NOMO-1 (cell line): ENCODE results near the gene DLGAP3.
"Not testable (repeated sequence)": the region's sequence is repeated elsewhere in the genome, so short reads cannot be mapped to it uniquely, and the experiment has no call there.

Experiments used
- DNase-seq, 2 experiments: peaks; one replicate each; lab custom pipeline; 2025; ENCODE audit not compliant: unreplicated experiment in 2 of 2; lab: John Stamatoyannopoulos, UW

DLGAP3 gene, protein sequence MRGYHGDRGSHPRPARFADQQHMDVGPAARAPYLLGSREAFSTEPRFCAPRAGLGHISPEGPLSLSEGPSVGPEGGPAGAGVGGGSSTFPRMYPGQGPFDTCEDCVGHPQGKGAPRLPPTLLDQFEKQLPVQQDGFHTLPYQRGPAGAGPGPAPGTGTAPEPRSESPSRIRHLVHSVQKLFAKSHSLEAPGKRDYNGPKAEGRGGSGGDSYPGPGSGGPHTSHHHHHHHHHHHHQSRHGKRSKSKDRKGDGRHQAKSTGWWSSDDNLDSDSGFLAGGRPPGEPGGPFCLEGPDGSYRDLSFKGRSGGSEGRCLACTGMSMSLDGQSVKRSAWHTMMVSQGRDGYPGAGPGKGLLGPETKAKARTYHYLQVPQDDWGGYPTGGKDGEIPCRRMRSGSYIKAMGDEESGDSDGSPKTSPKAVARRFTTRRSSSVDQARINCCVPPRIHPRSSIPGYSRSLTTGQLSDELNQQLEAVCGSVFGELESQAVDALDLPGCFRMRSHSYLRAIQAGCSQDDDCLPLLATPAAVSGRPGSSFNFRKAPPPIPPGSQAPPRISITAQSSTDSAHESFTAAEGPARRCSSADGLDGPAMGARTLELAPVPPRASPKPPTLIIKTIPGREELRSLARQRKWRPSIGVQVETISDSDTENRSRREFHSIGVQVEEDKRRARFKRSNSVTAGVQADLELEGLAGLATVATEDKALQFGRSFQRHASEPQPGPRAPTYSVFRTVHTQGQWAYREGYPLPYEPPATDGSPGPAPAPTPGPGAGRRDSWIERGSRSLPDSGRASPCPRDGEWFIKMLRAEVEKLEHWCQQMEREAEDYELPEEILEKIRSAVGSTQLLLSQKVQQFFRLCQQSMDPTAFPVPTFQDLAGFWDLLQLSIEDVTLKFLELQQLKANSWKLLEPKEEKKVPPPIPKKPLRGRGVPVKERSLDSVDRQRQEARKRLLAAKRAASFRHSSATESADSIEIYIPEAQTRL

DNA sequence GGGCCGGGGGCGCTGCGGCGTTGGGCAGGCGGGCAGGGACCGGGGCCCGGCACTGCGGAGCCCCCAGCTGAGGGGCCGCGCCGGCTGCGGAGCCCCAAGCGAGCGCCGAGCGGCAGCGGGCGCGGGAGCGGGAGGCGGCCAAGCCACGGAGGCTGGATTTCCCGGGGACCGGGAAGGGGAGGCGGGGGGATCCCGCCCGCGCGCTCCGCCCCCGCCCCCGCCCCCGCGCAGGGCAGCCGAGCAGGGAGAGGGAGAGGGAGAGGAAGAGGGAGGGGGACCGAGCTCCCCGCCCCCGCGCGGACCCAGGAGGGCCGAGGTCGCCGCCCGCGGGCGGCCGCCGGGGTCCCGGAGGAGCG lies at the start of gene DLGAP3:
DLGAP3 (minus strand) TSS at position 154 of the 356 bp plus-strand sequence. CDS start 24,267 bp downstream, outside the sequence.
- DNase-seq, result no peak

DNA sequence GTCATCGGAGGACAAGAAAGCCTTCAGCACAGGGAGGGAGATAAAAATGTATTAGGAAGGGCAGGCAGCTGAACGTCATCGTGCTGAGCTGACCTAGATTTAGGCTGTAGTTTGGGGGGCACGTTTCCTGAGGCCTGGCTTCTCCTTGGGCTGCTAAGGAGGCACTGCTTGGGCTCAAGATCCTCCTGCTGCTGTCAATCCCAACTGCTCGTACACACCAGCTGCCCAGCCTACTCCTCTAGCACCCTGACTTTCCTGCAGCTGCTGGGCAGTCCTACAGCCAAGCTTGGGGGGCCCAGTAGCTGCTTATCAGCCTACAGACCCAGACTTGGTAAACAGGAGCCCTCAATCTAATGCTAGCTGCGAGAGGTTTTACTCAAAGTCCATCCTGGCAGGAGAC lies 49.5 kb upstream of the DLGAP3 start:
- no peak for DNase-seq

DNA sequence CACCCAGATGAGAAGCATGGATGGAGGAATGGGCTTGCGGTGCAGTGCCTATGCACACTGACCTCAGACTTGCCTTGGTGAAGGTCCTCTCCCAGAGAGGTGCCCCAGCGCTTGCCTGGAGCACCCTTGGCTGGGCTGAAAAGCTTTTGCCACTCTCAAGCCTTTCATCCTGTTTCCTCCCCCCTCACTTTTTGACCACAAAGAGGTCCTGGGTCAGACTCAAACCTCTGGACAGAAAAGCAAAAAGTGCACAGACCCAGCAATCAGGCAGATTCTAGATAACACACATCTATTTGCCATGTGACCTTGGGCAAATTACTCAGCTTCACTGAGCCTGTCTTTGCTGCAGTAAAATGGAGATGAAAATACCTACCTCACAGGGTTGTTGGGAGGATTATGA lies 48.4 kb upstream of the DLGAP3 start:
- DNase-seq, result no peak

DNA sequence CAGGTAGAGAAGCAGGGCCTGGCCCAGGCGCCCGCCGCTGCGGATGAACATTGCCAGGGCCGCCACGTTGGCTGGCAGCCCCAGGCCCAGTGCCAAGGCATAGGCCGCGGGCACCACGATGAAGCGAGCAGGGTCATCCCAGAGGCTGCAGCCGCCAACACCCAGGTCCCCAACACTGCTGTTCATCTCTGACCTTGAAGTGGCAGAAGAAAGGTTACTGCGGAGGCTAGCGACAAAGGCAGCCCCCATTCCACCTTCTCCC lies 47.7 kb upstream of the DLGAP3 start:
- DNase-seq, result no peak

DNA sequence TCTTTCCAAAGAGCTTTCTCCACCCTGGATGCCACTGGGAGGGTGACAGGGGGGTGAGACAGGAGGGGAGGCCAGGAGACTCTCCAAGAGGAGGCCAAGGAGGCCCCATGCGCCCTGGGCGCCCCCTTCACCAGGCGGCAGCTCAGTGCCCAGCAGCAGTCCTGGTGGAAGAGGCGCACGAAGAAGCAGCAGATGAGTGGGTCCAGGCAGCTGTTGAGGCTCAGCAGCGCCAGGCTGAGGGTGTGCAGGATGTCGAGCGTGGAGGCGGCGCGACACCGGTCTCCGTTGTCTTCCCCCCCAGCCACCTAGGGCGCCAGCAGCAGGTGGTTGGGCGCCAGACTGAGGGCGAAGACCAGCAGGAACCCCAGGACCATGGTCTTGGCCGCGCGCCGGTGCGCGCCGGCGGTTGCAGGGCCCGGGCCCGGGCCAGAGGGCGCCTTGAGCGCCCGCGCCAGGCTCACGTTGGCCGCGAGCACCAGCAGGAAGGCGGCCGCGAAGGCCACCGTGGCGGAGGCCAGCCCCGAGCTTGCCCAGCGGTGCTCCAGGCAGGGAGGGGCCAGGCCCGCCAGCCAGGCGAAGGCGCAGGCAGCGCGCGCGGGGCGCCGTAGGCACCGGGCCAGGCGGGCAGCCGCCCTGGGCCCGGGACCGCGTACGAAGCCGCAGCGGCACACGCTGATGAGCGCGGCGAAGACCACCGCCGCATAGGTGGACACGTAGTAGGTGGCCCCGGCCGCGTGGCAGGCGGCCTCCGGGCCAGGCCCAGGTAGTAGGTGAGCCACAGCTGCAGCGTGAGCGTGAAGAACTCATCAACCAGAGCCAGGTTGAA lies 47.1 kb upstream of the DLGAP3 start:
- DNase-seq, result no peak

DNA sequence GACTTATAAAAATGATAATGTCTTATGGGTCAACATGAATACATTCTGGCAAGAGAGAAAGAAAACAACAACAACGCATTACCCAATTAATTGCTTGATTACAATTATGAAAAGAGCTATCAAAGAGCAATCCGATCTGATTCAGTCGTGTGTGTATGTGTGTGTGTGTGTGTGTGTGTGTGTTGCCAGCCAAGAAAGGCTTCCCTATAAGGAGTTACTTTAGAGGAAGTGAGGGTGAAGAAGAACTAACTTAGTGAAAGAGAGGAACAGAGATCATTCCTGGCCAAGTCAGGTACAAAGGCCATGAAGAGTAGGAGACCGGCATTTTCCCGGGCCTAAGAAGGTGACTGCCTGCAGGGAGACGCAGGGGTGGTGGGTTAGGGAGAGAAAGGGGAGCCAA lies 46.3 kb upstream of the DLGAP3 start:
- no peak for DNase-seq

DNA sequence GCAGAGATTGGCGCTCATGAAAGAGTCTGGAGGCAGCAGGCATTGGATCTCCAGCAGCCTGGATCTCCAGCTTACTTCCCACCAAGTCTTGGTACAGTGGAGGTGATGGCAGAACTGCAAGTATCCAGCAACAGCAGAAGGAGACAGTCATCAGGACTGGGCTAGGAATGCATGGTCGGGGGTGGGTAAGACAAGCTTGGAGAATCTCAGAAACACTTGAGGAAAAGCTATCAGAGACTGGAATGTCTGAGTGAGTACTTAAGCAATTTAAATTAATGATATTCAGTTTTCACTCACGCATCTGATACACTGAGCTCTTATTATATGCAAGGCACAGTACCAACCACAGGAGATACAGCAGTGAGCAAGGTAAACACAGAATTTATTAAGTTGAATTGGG lies 45.9 kb upstream of the DLGAP3 start:
- DNase-seq, result no peak

DNA sequence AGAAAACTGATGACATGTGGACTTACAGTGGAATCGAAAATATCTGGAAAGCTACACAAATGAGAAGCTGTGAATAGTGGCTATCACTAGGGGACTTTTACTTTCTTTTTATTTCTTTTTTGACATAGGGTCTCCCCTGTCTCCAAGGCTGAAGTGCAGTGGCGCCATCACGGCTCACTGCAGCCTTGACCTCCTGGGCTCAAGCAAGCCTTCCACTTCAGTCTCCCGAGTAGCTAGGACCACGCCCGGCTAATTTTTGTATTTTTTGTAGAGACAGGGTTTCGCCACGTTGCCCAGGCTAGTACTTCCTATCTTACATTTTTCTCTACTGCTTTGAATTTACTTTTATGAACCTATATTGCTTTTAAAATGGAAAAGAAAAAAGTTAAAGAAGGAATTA lies 45.2 kb upstream of the DLGAP3 start:
- DNase-seq, result no peak

DNA sequence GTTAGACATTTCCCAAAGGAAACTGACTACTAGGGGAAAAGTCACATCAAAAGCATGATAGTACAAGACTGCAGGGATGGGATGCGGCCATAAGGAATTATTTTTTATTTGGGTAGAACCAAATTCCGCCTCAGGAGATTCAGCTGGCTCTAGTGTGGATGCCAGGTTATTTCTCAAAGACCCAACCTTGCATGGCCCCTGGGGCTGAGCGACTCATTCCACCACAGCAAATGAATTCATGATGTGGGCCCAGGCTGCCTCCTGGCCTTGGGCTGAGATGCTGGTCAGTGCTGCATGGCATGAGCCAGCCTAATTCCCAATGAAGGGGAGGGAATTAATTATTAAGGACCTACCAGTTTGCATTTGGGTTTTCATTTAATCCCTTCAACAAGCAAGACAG lies 43.9 kb upstream of the DLGAP3 start:
- no peak for DNase-seq

DNA sequence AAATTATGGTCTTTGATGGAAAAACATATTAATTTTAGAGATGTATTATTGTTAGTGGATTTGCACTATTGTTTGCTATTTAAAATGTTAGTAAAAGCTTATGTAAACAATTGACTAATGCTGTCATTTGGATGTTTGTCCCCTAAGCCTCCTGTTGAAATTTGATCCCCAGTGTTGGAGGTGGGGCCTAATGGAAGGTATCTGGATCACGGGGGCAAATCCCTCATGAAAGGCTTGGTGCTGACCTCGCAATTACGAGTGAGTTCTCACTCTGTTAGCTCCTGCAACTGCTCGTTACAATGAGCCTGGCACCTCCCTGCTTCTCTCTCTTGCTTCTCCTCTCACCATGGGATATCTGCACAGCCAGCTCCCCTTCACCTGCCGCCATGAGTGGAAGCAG lies 41.4 kb upstream of the DLGAP3 start:
- no peak for DNase-seq

DNA sequence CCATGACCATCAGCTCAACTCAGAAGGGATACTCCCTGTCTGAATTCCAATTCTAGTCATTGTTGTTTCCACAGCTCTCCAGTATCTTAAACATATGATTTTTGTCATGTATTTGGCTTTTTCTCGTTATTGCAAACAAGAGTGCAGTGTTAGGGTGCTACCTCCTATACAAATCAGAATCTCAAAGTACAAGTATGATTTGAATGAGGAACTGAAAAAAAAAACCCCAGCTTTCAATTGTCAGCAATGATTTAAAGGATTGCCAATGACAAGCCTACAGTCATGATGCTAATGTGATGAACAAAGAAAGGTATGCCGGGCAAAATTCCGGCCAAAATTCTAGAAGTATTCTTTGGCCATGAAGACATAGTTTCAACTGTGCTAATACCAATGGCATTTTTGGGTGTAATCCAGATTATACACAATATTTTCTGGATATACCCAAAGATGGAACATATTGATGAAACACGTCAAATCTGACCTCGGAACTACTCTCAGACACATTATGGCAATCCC lies 40.8 kb upstream of the DLGAP3 start:
- no peak for DNase-seq

DNA sequence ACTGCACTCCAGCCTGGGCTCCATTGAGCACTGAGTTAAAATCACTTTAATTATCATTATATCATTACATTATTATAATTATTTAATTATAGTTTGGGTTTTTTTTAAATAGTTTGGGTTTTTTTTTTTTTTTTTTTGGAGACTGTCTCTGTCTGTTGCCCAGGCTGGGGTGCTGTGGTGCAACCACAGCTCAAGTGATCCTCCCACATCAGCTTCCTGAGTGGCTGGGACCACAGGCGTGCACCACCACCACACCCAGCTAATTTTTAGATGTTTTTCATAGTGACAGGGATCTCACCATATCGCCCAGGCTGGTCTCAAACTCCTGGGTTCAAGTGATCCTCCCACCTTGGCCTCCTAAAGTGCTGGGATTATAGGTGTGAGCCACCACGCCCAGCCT lies 38.8 kb upstream of the DLGAP3 start:
- DNase-seq, result not testable (repeated sequence)

DNA sequence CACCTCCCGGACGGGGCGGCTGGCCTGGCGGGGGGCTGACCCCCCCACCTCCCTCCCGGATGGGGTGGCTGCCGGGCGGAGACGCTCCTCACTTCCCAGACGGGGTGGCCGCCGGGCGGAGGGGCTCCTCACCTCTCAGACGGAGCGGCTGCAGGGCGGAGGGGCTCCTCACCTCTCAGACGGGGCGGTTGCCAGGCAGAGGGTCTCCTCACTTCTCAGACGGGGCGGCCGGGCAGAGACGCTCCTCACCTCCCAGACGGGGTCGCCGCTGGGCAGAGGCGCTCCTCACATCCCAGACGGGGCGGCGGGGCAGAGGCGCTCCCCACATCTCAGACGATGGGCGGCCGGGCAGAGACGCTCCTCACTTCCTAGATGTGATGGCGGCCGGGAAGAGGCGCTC lies 38.2 kb upstream of the DLGAP3 start:
- DNase-seq, result not testable (repeated sequence)

DNA sequence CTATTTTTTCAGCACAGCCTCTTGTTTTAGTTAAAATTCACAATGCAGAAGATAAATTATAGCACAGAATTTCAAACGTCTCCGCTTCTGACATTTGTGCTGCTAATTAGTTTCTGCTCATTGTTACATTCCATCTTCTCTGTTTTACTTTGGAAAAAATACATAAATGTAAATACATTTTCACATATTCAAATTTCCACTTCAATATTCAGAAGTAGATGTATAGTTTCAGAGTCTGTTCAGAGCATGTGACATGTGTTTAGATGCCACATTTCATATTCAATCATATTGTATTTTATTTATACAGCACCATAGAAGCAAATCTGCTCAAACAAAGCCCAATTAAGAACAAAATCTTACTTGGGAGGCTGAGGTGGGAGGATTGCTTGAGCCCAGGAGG lies 36.1 kb upstream of the DLGAP3 start:
- no peak for DNase-seq

DNA sequence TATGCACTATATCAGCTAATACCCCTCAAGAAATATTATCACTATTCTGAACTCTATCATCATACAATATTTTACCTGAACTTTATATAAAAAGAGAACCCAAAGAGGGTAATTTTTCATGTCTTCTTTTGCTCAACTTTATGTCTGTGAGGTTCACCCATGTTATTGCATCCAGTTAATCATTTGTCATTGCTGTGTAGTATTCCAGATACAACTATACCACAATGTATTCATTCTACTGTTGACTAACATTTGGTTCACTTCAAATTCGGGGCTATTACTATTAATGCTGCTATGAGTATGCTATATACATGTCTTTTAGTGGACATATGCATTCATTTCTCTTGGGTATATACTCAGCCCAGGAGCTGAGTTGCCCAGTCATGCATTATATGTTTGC lies 21.0 kb upstream of the DLGAP3 start:
- no peak for DNase-seq

DNA sequence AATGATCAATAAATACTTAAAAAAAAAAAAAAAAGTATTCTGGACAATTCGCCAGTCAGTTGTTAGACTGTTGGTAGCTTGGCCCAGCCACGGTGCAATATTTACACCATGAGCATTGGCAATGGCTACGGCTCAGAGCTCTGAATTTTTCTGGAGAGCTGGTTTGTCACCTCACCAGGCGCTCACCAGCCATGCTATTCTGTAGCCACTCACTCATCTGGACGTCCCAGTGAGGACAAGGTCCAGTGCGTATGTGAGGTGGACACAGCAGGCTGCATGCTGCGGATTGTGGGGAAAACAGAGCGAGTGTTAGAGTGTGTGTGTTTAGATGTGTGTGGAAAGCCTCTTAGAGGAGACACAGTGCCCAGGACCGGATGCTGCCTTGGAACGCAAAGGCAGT lies 19.3 kb upstream of the DLGAP3 start:
- DNase-seq, result not testable (repeated sequence)

DNA sequence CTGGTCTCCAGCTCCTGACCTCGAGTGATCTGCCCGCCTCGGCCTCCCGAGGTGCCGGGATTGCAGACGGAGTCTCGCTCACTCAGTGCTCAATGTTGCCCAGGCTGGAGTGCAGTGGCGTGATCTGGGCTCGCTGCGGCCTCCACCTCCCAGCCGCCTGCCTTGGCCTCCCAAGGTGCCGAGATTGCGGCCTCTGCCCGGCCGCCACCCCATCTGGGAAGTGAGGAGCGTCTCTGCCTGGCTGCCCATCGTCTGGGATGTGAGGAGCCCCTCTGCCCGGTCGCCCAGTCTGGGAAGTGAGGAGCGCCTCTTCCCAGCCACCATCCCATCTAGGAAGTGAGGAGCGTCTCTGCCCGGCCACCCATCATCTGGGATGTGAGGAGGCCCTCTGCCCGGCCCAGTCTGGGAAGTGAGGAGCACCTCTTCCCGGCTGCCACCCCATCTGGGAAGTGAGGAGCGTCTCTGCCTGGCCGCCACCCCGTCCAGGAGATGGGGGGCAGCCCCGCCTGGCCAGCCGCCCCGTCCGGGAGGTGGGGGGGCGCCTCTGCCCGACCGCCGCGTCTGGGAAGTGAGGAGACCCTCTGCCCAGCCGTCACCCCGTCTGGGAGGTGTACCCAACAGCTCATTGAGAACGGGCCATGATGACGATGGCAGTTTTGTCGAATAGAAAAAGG lies 18.3 kb upstream of the DLGAP3 start:
- DNase-seq, result not testable (repeated sequence)

DNA sequence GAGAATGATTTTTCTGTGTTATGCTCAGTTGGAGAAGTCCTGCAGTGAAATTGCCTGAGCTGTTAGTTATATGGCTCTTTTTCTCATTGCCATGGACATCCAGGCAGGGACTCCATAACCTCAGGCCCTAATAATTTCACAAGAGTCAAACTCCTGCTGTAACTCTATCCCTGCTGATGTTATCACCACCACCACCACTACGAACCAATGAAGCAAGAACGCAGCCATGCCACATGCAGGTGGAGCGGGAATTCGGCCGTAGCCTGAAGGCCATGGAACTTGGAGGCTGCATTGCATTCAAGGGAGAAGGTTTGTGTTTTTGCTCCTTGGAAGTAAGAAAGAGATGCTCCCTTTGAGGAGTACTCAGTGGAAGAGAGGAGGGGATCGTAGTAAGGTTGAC lies 16.8 kb upstream of the DLGAP3 start:
- no peak for DNase-seq

DNA sequence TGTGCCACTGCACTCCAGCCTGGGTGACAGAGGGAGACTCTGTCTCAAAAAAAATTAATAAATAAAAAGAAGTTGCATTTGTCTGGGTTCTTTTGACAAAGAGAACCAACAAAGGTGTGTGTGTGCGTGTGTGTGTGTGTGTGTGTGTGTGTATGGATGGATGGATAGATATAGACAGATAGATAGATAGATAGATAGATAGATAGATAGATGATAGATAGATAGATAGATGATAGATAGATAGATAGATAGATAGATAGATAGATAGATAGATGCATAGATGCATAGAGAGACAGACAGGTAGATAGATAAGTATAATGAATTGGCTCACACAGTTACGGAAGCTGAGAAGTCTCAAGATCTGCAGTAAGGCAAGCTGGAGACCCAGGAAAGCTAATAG lies 12.3 kb upstream of the DLGAP3 start:
- DNase-seq, result not testable (repeated sequence)

DNA sequence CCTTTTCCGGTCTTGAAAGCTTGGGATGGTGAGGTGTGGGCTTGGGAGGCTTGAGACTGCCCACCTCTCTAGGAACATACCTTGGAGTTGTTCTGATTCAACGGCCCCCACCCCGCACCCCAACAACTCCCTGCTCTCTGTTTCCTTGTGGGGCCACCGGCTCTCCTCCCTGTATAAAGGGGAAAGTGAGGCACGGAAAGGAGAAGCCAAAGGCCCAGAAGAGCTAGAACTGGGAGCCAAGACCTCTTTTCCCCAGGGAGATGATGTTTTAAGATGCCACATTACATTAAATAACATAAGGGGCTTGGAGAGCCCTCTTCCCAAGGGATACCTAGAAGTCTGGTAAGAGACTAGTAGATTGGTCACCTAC lies 1.2 kb upstream of the DLGAP3 start:
- no peak for DNase-seq
